Trophoblast cell (in vitro differentiated cells and primary cell): ENCODE results near the gene RPL38.

ENCODE experiments used
- DNase-seq, 2 donors: peaks; one replicate each; pipeline ENCODE4 v3.0.0-alpha.2; 2016
- H2AFZ ChIP-seq: 2 replicates; pipeline ENCODE4 v1.6.1; 2013; ENCODE audit warnings: low read length, moderate library complexity, mild to moderate bottlenecking; ENCODE audit not compliant: insufficient read depth, poor library complexity
- H2AK5ac ChIP-seq: 2 replicates; pipeline ENCODE4 v1.6.1; 2013; ENCODE audit warnings: mild to moderate bottlenecking, low read length
- H2BK120ac ChIP-seq: 2 replicates; pipeline ENCODE4 v1.6.1; 2013; ENCODE audit warnings: low read length, mild to moderate bottlenecking, moderate library complexity; ENCODE audit not compliant: insufficient read depth, poor library complexity
- H2BK12ac ChIP-seq: 2 replicates; pipeline ENCODE4 v1.6.1; 2013; ENCODE audit warnings: mild to moderate bottlenecking, low read length, moderate library complexity
- H2BK5ac ChIP-seq: 2 replicates; pipeline ENCODE4 v1.6.1; 2013; ENCODE audit warnings: low read length, low read depth, moderate library complexity, mild to moderate bottlenecking; ENCODE audit not compliant: poor library complexity
- H3K14ac ChIP-seq: 2 replicates; pipeline ENCODE4 v1.6.1; 2013; ENCODE audit warnings: mild to moderate bottlenecking, low read length
- H3K18ac ChIP-seq: 2 replicates; pipeline ENCODE4 v1.6.1; 2013; ENCODE audit warnings: mild to moderate bottlenecking, low read length
- H3K23ac ChIP-seq: 2 replicates; pipeline ENCODE4 v1.6.1; 2013; ENCODE audit warnings: low read length
- H3K27ac ChIP-seq: 2 replicates; pipeline ENCODE4 v1.5.1; 2013; ENCODE audit warnings: low read depth, mild to moderate bottlenecking, inconsistent platforms, low read length, moderate library complexity
- H3K27me3 ChIP-seq: 2 replicates; pipeline ENCODE4 v1.6.1; 2013; ENCODE audit warnings: inconsistent platforms, mild to moderate bottlenecking, low read length, moderate library complexity; ENCODE audit not compliant: insufficient read depth
- H3K36me3 ChIP-seq, 2 experiments: 1 replicate in 1 of 2; 2 replicates in 1 of 2; pipeline ENCODE4 v1.6.1; 2013; ENCODE audit warnings: low read length in 2 of 2, mild to moderate bottlenecking in 2 of 2, moderate library complexity in 1 of 2; ENCODE audit not compliant: insufficient read depth in 2 of 2, control insufficient read depth in 1 of 2
- H3K4ac ChIP-seq: 2 replicates; pipeline ENCODE4 v1.6.1; 2013; ENCODE audit warnings: low read depth, mild to moderate bottlenecking, low read length, moderate library complexity
- H3K4me1 ChIP-seq, 2 experiments: 1 replicate in 1 of 2; 2 replicates in 1 of 2; pipeline ENCODE4 v1.6.1; 2013; ENCODE audit warnings: low read length in 2 of 2, mild to moderate bottlenecking in 2 of 2, moderate library complexity in 1 of 2; ENCODE audit not compliant: insufficient read depth in 2 of 2, control insufficient read depth in 1 of 2
- H3K4me2 ChIP-seq: 2 replicates; pipeline ENCODE4 v1.6.1; 2013; ENCODE audit warnings: inconsistent platforms, mild to moderate bottlenecking, low read length, moderate library complexity
- H3K4me3 ChIP-seq: 2 replicates; pipeline ENCODE4 v1.5.1; 2013; ENCODE audit warnings: mild to moderate bottlenecking, low read depth, low read length, inconsistent platforms
- H3K79me1 ChIP-seq: one replicate; pipeline ENCODE4 v1.6.1; 2013; ENCODE audit warnings: low read length
- H3K79me2 ChIP-seq: 2 replicates; pipeline ENCODE4 v1.6.1; 2013; ENCODE audit warnings: low read length, mild to moderate bottlenecking; ENCODE audit not compliant: control insufficient read depth, insufficient read depth, poor library complexity
- H3K9ac ChIP-seq: 2 replicates; pipeline ENCODE4 v1.6.1; 2013; ENCODE audit warnings: mild to moderate bottlenecking, low read length
- H3K9me3 ChIP-seq: 2 replicates; pipeline ENCODE4 v1.6.1; 2013; ENCODE audit warnings: low read depth, mild to moderate bottlenecking, control low read depth, inconsistent platforms, low read length; ENCODE audit not compliant: insufficient read depth
- H4K12ac ChIP-seq: 2 replicates; pipeline ENCODE4 v1.6.1; 2013; ENCODE audit warnings: low read depth, mild to moderate bottlenecking, low read length, moderate library complexity
- H4K8ac ChIP-seq: 2 replicates; pipeline ENCODE4 v1.6.1; 2013; ENCODE audit warnings: low read depth, mild to moderate bottlenecking, low read length, moderate library complexity
- H4K91ac ChIP-seq: one replicate; pipeline ENCODE4 v1.6.1; 2013; ENCODE audit warnings: low read depth, mild to moderate bottlenecking, low read length, moderate library complexity
- whole genome bisulfite sequencing: extraction: QIAGEN DNeasy Blood & Tissue Kit; methylation state at CpG from one replicate; pipeline ENCODE4 v1.1.7; 2013; ENCODE audit warnings: missing lambda C conversion rate; ENCODE audit not compliant: insufficient read length, insufficient coverage; ENCODE audit errors: extremely low coverage; 5-methylcytosine and 5-hydroxymethylcytosine counted together

RPL38 gene

DNA sequence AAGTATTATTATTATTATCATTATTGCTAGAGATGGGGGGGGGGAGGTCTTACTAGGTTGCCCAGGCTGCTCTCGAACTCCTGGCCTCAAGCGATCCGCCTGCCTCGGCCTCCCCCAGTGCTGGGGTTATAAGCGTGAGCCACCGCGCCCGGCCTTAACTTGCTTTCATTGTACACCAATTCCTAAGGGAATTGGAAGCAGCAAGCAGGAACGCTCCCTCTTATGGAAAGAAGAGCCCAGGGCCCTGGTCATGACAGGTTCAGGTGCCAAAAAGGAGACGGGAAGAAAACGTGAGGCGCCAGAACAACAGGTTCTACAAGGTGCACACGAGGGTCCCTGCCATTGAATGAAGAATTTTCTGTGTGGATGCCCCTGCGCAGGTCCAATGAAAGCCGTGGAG lies 540 bp upstream of the RPL38 start:
- Histone ChIP-seq H3K79me2 (peaks cover 11% of the 10 kb centered on the region), H3K79me1 (peaks cover 6% of the 10 kb centered on the region), H2BK120ac (no peak overlapping the region), H3K4me3 (no peak overlapping the region), H3K9me3 (no peaks in the 10 kb centered on the region), H4K8ac (peak overlapping the region; percentile 8), H3K4me2 (peak overlapping the region; percentile 63), H3K14ac (no peak overlapping the region), H2AFZ (peak overlapping the region; percentile 21), H3K4ac (no peak overlapping the region), H3K36me3 (peaks cover 26% of the 10 kb centered on the region in 2 experiments), H2BK5ac (no peak overlapping the region), H3K9ac (no peak overlapping the region), H2AK5ac (no peak overlapping the region), H3K23ac (no peak overlapping the region), H3K18ac (no peak overlapping the region), H3K27me3 (no peaks in the 10 kb centered on the region), H2BK12ac (no peak overlapping the region), H3K27ac (no peak overlapping the region), H3K4me1 (peaks cover 8 to 19% of the 10 kb centered on the region in 2 experiments), H4K12ac (no peak overlapping the region), H4K91ac (no peak overlapping the region)
- WGBS, result no CpG with 5 or more reads among the region's 15 CpGs
- no peak for DNase-seq

GRCh38 chr17:74204474-74204873 lies 996 bp downstream of the RPL38 start:
- H3K4me3 ChIP-seq, result peak overlapping the region; percentile 94
- H3K18ac ChIP-seq, result no peak overlapping the region
- peaks cover 6% of the 10 kb centered on the region for H3K79me1 ChIP-seq
- peak overlapping the region; percentile 81 for H3K4me2 ChIP-seq
- no peak overlapping the region for H3K23ac ChIP-seq
- no peak overlapping the region for H2BK120ac ChIP-seq
- peaks cover 31 to 40% of the 10 kb centered on the region in 2 experiments for H3K36me3 ChIP-seq
- no peak overlapping the region for H2AK5ac ChIP-seq
- H2BK5ac ChIP-seq, result no peak overlapping the region
- H3K4ac ChIP-seq, result peak overlapping the region; percentile 85
- H3K27ac ChIP-seq, result no peak overlapping the region
- H3K9ac ChIP-seq, result peak overlapping the region; percentile 92
- H2AFZ ChIP-seq, result no peak overlapping the region
- H3K4me1 ChIP-seq, result peaks cover 8 to 26% of the 10 kb centered on the region in 2 experiments
- no peak overlapping the region for H2BK12ac ChIP-seq
- H3K14ac ChIP-seq, result no peak overlapping the region
- peak overlapping the region; percentile 91 for H4K8ac ChIP-seq
- WGBS, result no CpG with 5 or more reads among the region's 14 CpGs
- H3K9me3 ChIP-seq, result no peaks in the 10 kb centered on the region
- H4K12ac ChIP-seq, result no peak overlapping the region
- no peak overlapping the region for H4K91ac ChIP-seq
- peaks cover 11% of the 10 kb centered on the region for H3K79me2 ChIP-seq
- DNase-seq, result no peak
- H3K27me3 ChIP-seq, result no peaks in the 10 kb centered on the region

- no CpG with 5 or more reads among the region's 3 CpGs for WGBS
These were observed 1.8 kb downstream of the RPL38 start for GRCh38 chr17:74205274-74205673.

DNA sequence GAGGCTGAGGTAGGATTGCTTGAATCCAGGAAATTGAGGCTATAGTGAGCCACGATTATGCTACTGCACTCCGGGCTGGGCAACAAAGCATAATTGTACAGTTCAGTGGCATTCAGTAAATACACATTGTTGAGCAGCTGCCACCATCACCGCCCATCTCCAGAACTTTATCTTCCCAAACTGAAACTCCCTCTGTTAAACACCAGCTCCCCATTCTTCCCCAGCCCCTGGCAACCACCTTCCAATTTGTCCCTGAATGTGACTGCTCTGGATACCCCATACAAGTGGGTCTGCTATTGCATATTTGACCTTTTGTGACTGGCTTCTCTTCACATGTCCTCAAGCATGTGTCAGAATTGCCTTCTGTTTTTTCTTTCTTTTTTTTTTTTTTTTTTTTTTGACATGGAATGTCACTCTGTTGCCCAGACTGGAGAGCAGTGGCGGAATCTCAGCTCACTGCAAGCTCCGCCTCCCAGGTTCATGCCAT lies 2.9 kb downstream of the RPL38 start:
- Histone ChIP-seq H3K79me1 (peaks cover 14% of the 10 kb centered on the region), H4K91ac (no peak overlapping the region), H3K79me2 (peaks cover 11% of the 10 kb centered on the region), H3K9me3 (no peaks in the 10 kb centered on the region), H3K4me3 (no peak overlapping the region), H3K27me3 (no peaks in the 10 kb centered on the region), H4K8ac (no peak overlapping the region), H2BK5ac (no peak overlapping the region), H2BK12ac (no peak overlapping the region), H3K27ac (no peak overlapping the region), H3K36me3 (peaks cover 37 to 48% of the 10 kb centered on the region in 2 experiments), H3K4ac (peak overlapping the region; percentile 82), H3K18ac (no peak overlapping the region), H2BK120ac (no peak overlapping the region), H2AK5ac (no peak overlapping the region), H3K9ac (no peak overlapping the region), H4K12ac (no peak overlapping the region), H3K4me1 (peaks cover 20 to 39% of the 10 kb centered on the region in 2 experiments), H3K23ac (no peak overlapping the region), H3K14ac (no peak overlapping the region), H2AFZ (no peak overlapping the region), H3K4me2 (no peak overlapping the region)
- peak; percentile 44 to 76 for DNase-seq
- no CpG with 5 or more reads among the region's 5 CpGs for WGBS

More at GRCh38 chr17:74205274-74205673, 1.8 kb downstream of the RPL38 start:
- Histone ChIP-seq H3K79me2 (peaks cover 11% of the 10 kb centered on the region), H3K4ac (peak overlapping the region; percentile 35), H2BK5ac (no peak overlapping the region), H3K27ac (no peak overlapping the region), H3K4me3 (no peak overlapping the region), H2AK5ac (no peak overlapping the region), H2AFZ (no peak overlapping the region), H3K14ac (no peak overlapping the region), H4K12ac (no peak overlapping the region), H4K8ac (no peak overlapping the region), H3K27me3 (no peaks in the 10 kb centered on the region), H3K4me1 (peaks cover 12 to 31% of the 10 kb centered on the region in 2 experiments), H4K91ac (no peak overlapping the region), H3K9me3 (no peaks in the 10 kb centered on the region), H3K23ac (no peak overlapping the region), H3K79me1 (peaks cover 8% of the 10 kb centered on the region), H2BK12ac (no peak overlapping the region), H2BK120ac (no peak overlapping the region), H3K9ac (no peak overlapping the region), H3K18ac (no peak overlapping the region), H3K36me3 (peaks cover 37 to 47% of the 10 kb centered on the region in 2 experiments), H3K4me2 (peak overlapping the region; percentile 81)
- no peak for DNase-seq
